Smooth muscle cell (in vitro differentiated cells): ENCODE measurements around the gene SULT6B1. TPM values are rescaled to one million over a fixed set of nuclear protein-coding genes. Genes with fewer than 3 reads are reported as not detected.

Experiments used
- DNase-seq: peaks from one replicate; lab custom pipeline; 2025; ENCODE audit not compliant: unreplicated experiment; lab: John Stamatoyannopoulos, UW
- H2AFZ ChIP-seq: fragments of 200-600 bp; sonication (generic); 2 replicates; pipeline ENCODE4 v1.6.0; 2016; ENCODE audit warnings: antibody characterized with exemption, low read depth, mild to moderate bottlenecking
- H3F3A ChIP-seq: fragments of 200-600 bp; sonication (generic); 2 replicates; pipeline ENCODE4 v1.6.0; 2017; ENCODE audit warnings: antibody characterized with exemption, low read depth
- H3K27ac ChIP-seq: fragments of 200-600 bp; sonication (generic); 2 replicates; pipeline ENCODE4 v1.5.1; 2016; ENCODE audit warnings: low read depth, mild to moderate bottlenecking
- H3K27me3 ChIP-seq: fragments of 200-600 bp; sonication (generic); 2 replicates; pipeline ENCODE4 v1.6.1; 2016; ENCODE audit warnings: low read depth, mild to moderate bottlenecking
- H3K36me3 ChIP-seq: fragments of 200-600 bp; sonication (generic); 2 replicates; pipeline ENCODE4 v1.5.1; 2016; ENCODE audit warnings: low read depth
- H3K4me1 ChIP-seq: fragments of 200-600 bp; sonication (generic); 2 replicates; pipeline ENCODE4 v1.5.1; 2016; ENCODE audit warnings: low read depth
- H3K4me2 ChIP-seq: fragments of 200-600 bp; sonication (generic); 2 replicates; pipeline ENCODE4 v1.6.0; 2016; ENCODE audit warnings: mild to moderate bottlenecking
- H3K4me3 ChIP-seq: fragments of 200-600 bp; sonication (generic); 2 replicates; pipeline ENCODE4 v1.5.1; 2016; ENCODE audit warnings: mild to moderate bottlenecking
- H3K79me2 ChIP-seq: fragments of 200-600 bp; sonication (generic); 2 replicates; pipeline ENCODE4 v1.6.0; 2016; ENCODE audit warnings: low read depth, mild to moderate bottlenecking
- H3K9ac ChIP-seq: fragments of 200-600 bp; sonication (generic); 2 replicates; pipeline ENCODE4 v1.6.0; 2016; ENCODE audit warnings: low read depth
- H3K9me3 ChIP-seq: fragments of 200-600 bp; sonication (generic); replicated peaks from 2 replicates; pipeline ENCODE4 v1.5.1; 2016; ENCODE audit warnings: low read depth
- H4K20me1 ChIP-seq: fragments of 200-600 bp; sonication (generic); 2 replicates; pipeline ENCODE4 v1.6.0; 2016; ENCODE audit warnings: low read depth
- CTCF ChIP-seq: fragments of 200-600 bp; sonication (generic); IDR thresholded peaks from 2 replicates; pipeline ENCODE4 v1.5.1; 2017; ENCODE audit warnings: borderline replicate concordance, mild to moderate bottlenecking, antibody characterized with exemption; ENCODE audit not compliant: insufficient read depth, poor library complexity, severe bottlenecking
- WGBS: methylation state at CpG from one replicate; pipeline ENCODE4 v1.1.7; 2016; ENCODE audit warnings: low lambda C conversion rate; 5-methylcytosine and 5-hydroxymethylcytosine counted together
- polyA plus RNA-seq: library from polyadenylated mRNA; unstranded; fragments of >200 nt; fragmentation: Nextera tagmentation; extraction: Ambion mirVana; gene quantifications from 2 replicates; pipeline ENCODE4 v1.2.1, GENCODE V29; 2016
- total RNA-seq: library from RNA; depleted of rRNA; stranded (reverse); fragments of >200 nt; gene quantifications from 2 replicates; pipeline ENCODE4 v1.2.3, GENCODE V29; 2014

The SULT6B1 gene
- total and polyA plus RNA-seq, 2 experiments from 2014 or later, result not detected

- no peak overlapping the region for H3K4me2 ChIP-seq
- no peaks in the 10 kb centered on the region for H3K27me3 ChIP-seq
- TF ChIP-seq CTCF, result no peak
- H3K36me3 ChIP-seq, result peaks cover 10% of the 10 kb centered on the region
- H3K79me2 ChIP-seq, result no peaks in the 10 kb centered on the region
- H3K9me3 ChIP-seq, result no peaks in the 10 kb centered on the region
- DNase-seq, result no peak
- no peak overlapping the region for H3K4me3 ChIP-seq
- no peaks in the 10 kb centered on the region for H3F3A ChIP-seq
- no peak overlapping the region for H2AFZ ChIP-seq
- H3K27ac ChIP-seq, result no peak overlapping the region
- no peaks in the 10 kb centered on the region for H3K4me1 ChIP-seq
- H4K20me1 ChIP-seq, result no peaks in the 10 kb centered on the region
- WGBS, result 97% methylated on average over 2 of the region's 2 CpGs
- no peak overlapping the region for H3K9ac ChIP-seq
Measured at GRCh38 chr2:37125416-37125815, 63.1 kb downstream of the SULT6B1 start.

GRCh38 chr2:37119157-37119556, 69.3 kb downstream of the SULT6B1 start:
- no peaks in the 10 kb centered on the region for H3K9me3 ChIP-seq
- no peaks in the 10 kb centered on the region for H3K79me2 ChIP-seq
- no peaks in the 10 kb centered on the region for H3F3A ChIP-seq
- H3K27ac ChIP-seq, result no peak overlapping the region
- no peak overlapping the region for H3K4me3 ChIP-seq
- H3K4me2 ChIP-seq, result no peak overlapping the region
- no peak overlapping the region for H2AFZ ChIP-seq
- H3K9ac ChIP-seq, result no peak overlapping the region
- TF ChIP-seq CTCF, result no peak
- no peaks in the 10 kb centered on the region for H3K27me3 ChIP-seq
- no peak for DNase-seq
- 96% methylated on average over 5 of the region's 5 CpGs for WGBS
- peaks cover 10% of the 10 kb centered on the region for H3K36me3 ChIP-seq
- H3K4me1 ChIP-seq, result no peaks in the 10 kb centered on the region
- no peaks in the 10 kb centered on the region for H4K20me1 ChIP-seq

Other genes starting within 250 kb of the SULT6B1 start
- 17.4 and 19.6 TPM in 2 replicates for gene STRN, start 222.1 kb downstream of the SULT6B1 start, total RNA-seq
- gene STRN, start 222.1 kb downstream of the SULT6B1 start, polyA plus RNA-seq, result 4.6 and 8.1 TPM in 2 replicates
- gene HEATR5B, start 104.3 kb downstream of the SULT6B1 start, total RNA-seq, result 14.7 and 18.7 TPM in 2 replicates
- gene HEATR5B, start 104.3 kb downstream of the SULT6B1 start, polyA plus RNA-seq, result 4.4 and 7.0 TPM in 2 replicates
- gene GPATCH11, start 104.2 kb downstream of the SULT6B1 start, total RNA-seq, result 7.7 and 9.8 TPM in 2 replicates
- 3.9 TPM in 2 replicates for gene GPATCH11, start 104.2 kb downstream of the SULT6B1 start, polyA plus RNA-seq
- 24.6 and 32.9 TPM in 2 replicates for gene EIF2AK2, start 31.7 kb downstream of the SULT6B1 start, total RNA-seq
- 21.0 and 25.1 TPM in 2 replicates for gene EIF2AK2, start 31.7 kb downstream of the SULT6B1 start, polyA plus RNA-seq
- gene CEBPZOS, start 7.8 kb upstream of the SULT6B1 start, total RNA-seq, result 9.5 and 10.8 TPM in 2 replicates
- 7.8 and 10.1 TPM in 2 replicates for gene CEBPZOS, start 7.8 kb upstream of the SULT6B1 start, polyA plus RNA-seq
- 41.8 and 51.4 TPM in 2 replicates for gene CEBPZ, start 42.9 kb upstream of the SULT6B1 start, total RNA-seq
- 18.9 and 19.1 TPM in 2 replicates for gene CEBPZ, start 42.9 kb upstream of the SULT6B1 start, polyA plus RNA-seq
- 14.5 and 46.9 TPM in 2 replicates for gene NDUFAF7, start 43.0 kb upstream of the SULT6B1 start, total RNA-seq
- gene NDUFAF7, start 43.0 kb upstream of the SULT6B1 start, polyA plus RNA-seq, result 13.4 and 16.5 TPM in 2 replicates
- 62.0 and 73.4 TPM in 2 replicates for gene PRKD3, start 136.2 kb upstream of the SULT6B1 start, total RNA-seq
- 18.5 and 18.8 TPM in 2 replicates for gene PRKD3, start 136.2 kb upstream of the SULT6B1 start, polyA plus RNA-seq
- gene QPCT, start 156.0 kb upstream of the SULT6B1 start, total RNA-seq, result 0.54 and 0.58 TPM in 2 replicates
- 0.27 and 2.0 TPM in 2 replicates for gene QPCT, start 156.0 kb upstream of the SULT6B1 start, polyA plus RNA-seq